Breast epithelium (tissue), 3 donors: ENCODE data around the gene IGF1R.

Experiments
- CTCF ChIP-seq, 3 donors: fragments of 450-650 bp; IDR thresholded peaks; one replicate each; pipeline ENCODE4 v1.5.1; 2016 to 2017; ENCODE audit warnings: antibody characterized with exemption in 3 of 3, mild to moderate bottlenecking in 3 of 3, moderate library complexity in 3 of 3
- POLR2A ChIP-seq: fragments of 450-650 bp; IDR thresholded peaks from one replicate; pipeline ENCODE4 v1.6.1; 2016; ENCODE audit warnings: antibody characterized with exemption, mild to moderate bottlenecking, moderate library complexity

GRCh38 chr15:98872774-98873173, 224.4 kb downstream of the IGF1R start:
- TF ChIP-seq CTCF (IDR thresholded peaks at IDR 0.05) (no peak), POLR2A (no peak)
